Natural killer cell (primary cell): ENCODE measurements around the gene GAR1. TPM values are rescaled to one million over a fixed set of nuclear protein-coding genes. Genes with fewer than 3 reads are reported as not detected.
A peak's percentile ranks its signal among the peaks of the same experiment; 100 is the strongest.

ENCODE experiments used
- ATAC-seq, 3 donors: fragments of 150-1000 bp in 2 of 3; fragments of 200-7000 bp in 1 of 3; cut with Tn5 transposase; 1 replicate in 1 of 3; 2 replicates in 2 of 3; pipeline ENCODE4 v1.10.0; 2021; ENCODE audit warnings: mild to moderate bottlenecking in 2 of 3, moderate library complexity in 2 of 3
- DNase-seq, 2 donors: peaks; one replicate each; pipeline versions ENCODE4 v3.0.0 to v3.0.0-alpha.2; 2013 to 2021; ENCODE audit warnings: mixed read lengths in 1 of 2
- H3K27ac ChIP-seq: one replicate; pipeline ENCODE4 v1.5.1; 2013; ENCODE audit warnings: mild to moderate bottlenecking, low read length
- H3K27me3 ChIP-seq: one replicate; pipeline ENCODE4 v1.6.1; 2013; ENCODE audit warnings: low read length; ENCODE audit not compliant: control insufficient read depth, insufficient read depth
- H3K36me3 ChIP-seq: one replicate; pipeline ENCODE4 v1.6.1; 2013; ENCODE audit warnings: low read length; ENCODE audit not compliant: control insufficient read depth, insufficient read depth
- H3K4me1 ChIP-seq: one replicate; pipeline ENCODE4 v1.6.1; 2013; ENCODE audit warnings: low read length; ENCODE audit not compliant: control insufficient read depth, insufficient read depth
- H3K4me3 ChIP-seq: one replicate; pipeline ENCODE4 v1.5.1; 2013; ENCODE audit warnings: low read length
- H3K9me3 ChIP-seq: one replicate; pipeline ENCODE4 v1.6.1; 2013; ENCODE audit warnings: low read length; ENCODE audit not compliant: control insufficient read depth, insufficient read depth
- H3K27ac Mint-ChIP-seq, 2 donors: one replicate each; pipeline ENCODE4 v1.8.0; 2022; ENCODE audit warnings: mild to moderate bottlenecking in 2 of 2, mixed read lengths in 2 of 2, moderate library complexity in 1 of 2
- H3K27me3 Mint-ChIP-seq, 2 donors: one replicate each; pipeline ENCODE4 v1.8.0; 2022; ENCODE audit warnings: low read depth in 2 of 2, mixed read lengths in 2 of 2
- H3K36me3 Mint-ChIP-seq: one replicate; pipeline ENCODE4 v1.8.0; 2022; ENCODE audit warnings: mixed read lengths
- H3K4me1 Mint-ChIP-seq, 2 donors: one replicate each; pipeline ENCODE4 v1.8.0; 2022; ENCODE audit warnings: mixed read lengths in 2 of 2
- H3K4me3 Mint-ChIP-seq: one replicate; pipeline ENCODE4 v1.8.0; 2022; ENCODE audit warnings: mild to moderate bottlenecking, moderate library complexity, mixed read lengths
- H3K9me3 Mint-ChIP-seq, 2 donors: one replicate each; pipeline ENCODE4 v1.8.0; 2022; ENCODE audit warnings: mixed read lengths in 2 of 2
- CTCF ChIP-seq: fragments of 200-600 bp; IDR thresholded peaks from one replicate; pipeline ENCODE4 v1.8.0; 2022; ENCODE audit warnings: antibody characterized with exemption
- WGBS: methylation state at CpG from one replicate; pipeline ENCODE4 v1.1.7; 2013; ENCODE audit warnings: missing lambda C conversion rate; ENCODE audit not compliant: insufficient coverage; 5-methylcytosine and 5-hydroxymethylcytosine counted together
- intact Hi-C: fragments of 100-400 bp; cut with micrococcal nuclease; formaldehyde crosslinking; loops from one replicate; pipeline ENCODE4 v1.14.2; 2022
- total RNA-seq, 4 donors: library from RNA; stranded (reverse); fragments of 120-200 nt in 1 of 4; gene quantifications; one replicate each; pipeline versions ENCODE4 v1.2.3 to v1.2.4, GENCODE V29; 2013 to 2022

GAR1 gene
- total RNA-seq, 3 donors from 2014 or later (not counting 1 experiment from before 2014, with no cell fraction given): 9.5 to 11.2 (median 9.7) TPM

DNA sequence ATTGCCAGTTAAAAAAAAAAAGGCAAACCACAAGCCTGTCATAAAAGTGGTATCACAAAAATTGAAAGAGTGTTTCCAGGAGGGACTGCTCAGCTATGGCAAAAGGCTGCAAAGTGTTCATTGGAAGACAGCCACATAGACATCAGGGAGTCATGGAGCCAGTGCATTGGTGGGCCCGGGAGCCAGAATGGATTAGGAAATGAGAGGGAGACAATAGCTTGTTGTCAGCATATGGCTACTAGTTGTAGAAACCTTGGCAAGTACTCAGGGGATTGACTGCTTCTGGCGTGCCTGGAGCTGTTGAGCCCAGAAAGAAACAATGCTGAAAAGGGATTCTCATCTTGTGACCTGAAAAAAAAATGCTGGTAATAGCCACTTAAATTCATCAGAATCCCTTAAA lies 5.0 kb downstream of the GAR1 start:
- Histone ChIP-seq H3K9me3 (no peaks in the 10 kb centered on the region), H3K27ac (no peak overlapping the region), H3K27me3 (no peaks in the 10 kb centered on the region), H3K36me3 (peaks cover 51% of the 10 kb centered on the region), H3K4me1 (peaks cover 11% of the 10 kb centered on the region), H3K4me3 (no peak overlapping the region)
- WGBS: 94% methylated on average over 2 of the region's 2 CpGs
- intact Hi-C loops: no loop called here
- Mint-ChIP-seq H3K27me3 (no peaks in the 10 kb centered on the region), H3K4me3 (no peak overlapping the region), H3K27ac (peak overlapping the region in 1 of 2 donors; percentile 6), H3K4me1 (peaks cover 27 to 32% of the 10 kb centered on the region in 2 donors), H3K9me3 (no peaks in the 10 kb centered on the region), H3K36me3 (no peaks in the 10 kb centered on the region)
- ATAC-seq (no peak), DNase-seq (no peak)
- no peak for TF ChIP-seq CTCF

DNA sequence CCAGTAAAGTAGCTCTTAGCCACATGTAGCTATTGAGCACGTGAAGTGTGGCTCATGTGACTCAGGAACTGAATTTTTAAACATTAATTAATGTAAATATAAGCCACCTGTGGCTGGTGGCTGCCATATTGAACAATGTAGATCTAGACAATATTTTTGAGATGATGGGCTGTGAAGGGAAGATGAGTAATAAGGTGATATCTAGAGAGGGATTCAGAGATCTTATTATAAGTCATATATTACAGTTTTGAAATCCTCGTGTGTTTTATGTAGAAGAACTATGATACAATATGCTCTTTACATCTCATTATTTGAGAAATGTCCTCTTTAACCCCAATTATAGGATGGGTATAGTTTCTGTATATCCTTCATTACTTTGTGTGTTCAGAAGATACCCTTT lies 5.6 kb downstream of the GAR1 start:
- TF ChIP-seq CTCF: no peak
- Histone ChIP-seq H3K27ac (no peak overlapping the region), H3K27me3 (no peaks in the 10 kb centered on the region), H3K36me3 (peaks cover 52% of the 10 kb centered on the region), H3K9me3 (no peaks in the 10 kb centered on the region), H3K4me3 (no peak overlapping the region), H3K4me1 (peaks cover 4% of the 10 kb centered on the region)
- H3K9me3 Mint-ChIP-seq: no peaks in the 10 kb centered on the region
- no peaks in the 10 kb centered on the region for H3K27me3 Mint-ChIP-seq
- H3K4me3 Mint-ChIP-seq: no peak overlapping the region
- ATAC-seq (no peak), DNase-seq (no peak)
- no CpG with 5 or more reads among the region's 2 CpGs for WGBS
- no peaks in the 10 kb centered on the region for H3K36me3 Mint-ChIP-seq
- peaks cover 20 to 26% of the 10 kb centered on the region in 2 donors for H3K4me1 Mint-ChIP-seq
- intact Hi-C loops: no loop called here
- no peak overlapping the region for H3K27ac Mint-ChIP-seq

DNA sequence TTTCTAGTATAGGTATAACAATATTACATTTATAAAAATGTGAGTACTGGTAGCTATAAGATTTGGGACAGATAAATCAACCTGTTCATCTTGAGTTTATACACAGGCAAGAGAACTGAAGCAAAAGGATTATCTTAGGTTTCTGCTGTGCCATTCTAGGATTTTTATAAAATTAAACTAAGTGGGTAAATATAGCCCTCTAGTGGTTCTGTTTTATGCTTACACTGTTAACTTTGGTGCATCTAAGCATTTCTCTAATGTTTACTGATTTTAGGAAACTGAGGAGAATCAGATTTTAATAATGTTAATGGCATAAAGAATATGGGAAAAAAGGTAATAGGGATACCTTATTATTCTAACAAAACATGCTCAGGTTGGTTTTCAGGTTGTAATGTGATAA lies 11.2 kb downstream of the GAR1 start:
- intact Hi-C loops: loop anchor here (1.0 kb wide), 2 partner anchors 123 to 404 kb away; partner anchors contain the start of gene CASP6
- no peaks in the 10 kb centered on the region for H3K27me3 ChIP-seq
- H3K27me3 Mint-ChIP-seq: no peaks in the 10 kb centered on the region
- no peaks in the 10 kb centered on the region for H3K4me1 ChIP-seq
- ATAC-seq: peak; percentile 44 to 64 (median 57)
- peaks cover 36% of the 10 kb centered on the region for H3K36me3 ChIP-seq
- no peak overlapping the region for H3K27ac Mint-ChIP-seq
- H3K9me3 Mint-ChIP-seq: no peaks in the 10 kb centered on the region
- H3K27ac ChIP-seq: no peak overlapping the region
- no peaks in the 10 kb centered on the region for H3K4me1 Mint-ChIP-seq
- no peak overlapping the region for H3K4me3 ChIP-seq
- peak in 1 of 2 donors; percentile 46 for DNase-seq
- H3K36me3 Mint-ChIP-seq: no peaks in the 10 kb centered on the region
- H3K4me3 Mint-ChIP-seq: no peak overlapping the region
- no peaks in the 10 kb centered on the region for H3K9me3 ChIP-seq
- peak; percentile 64 for TF ChIP-seq CTCF

DNA sequence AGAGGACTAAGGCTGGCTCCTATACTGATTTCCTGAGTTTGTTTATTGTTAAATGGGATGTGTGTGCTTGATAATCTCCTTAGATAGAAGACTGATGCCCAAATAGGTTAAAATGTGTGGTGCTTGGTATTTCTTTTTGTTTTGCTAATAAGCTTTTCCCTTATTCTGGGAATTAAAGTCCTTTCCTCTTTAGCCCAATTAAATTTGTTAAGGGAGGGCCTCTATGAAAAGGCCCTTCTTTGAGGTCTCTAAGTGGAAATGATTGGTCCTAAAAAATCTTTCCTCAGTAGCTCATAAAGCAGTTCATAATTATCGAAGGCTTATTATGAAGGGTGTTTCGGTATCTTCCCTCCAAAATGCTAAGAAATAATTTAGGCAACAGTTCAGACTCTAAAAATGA lies 12.1 kb downstream of the GAR1 start, which contains the start of gene RRH:
Gene RRH (plus strand): TSS at position 301 of the 400 bp plus-strand sequence. CDS start 56 bp downstream, at position 357.
- Histone ChIP-seq H3K27ac (no peak within 1 kb of the TSS), H3K27me3 (no peaks in the 10 kb centered on the region), H3K4me3 (no peak within 1 kb of the TSS), H3K4me1 (no peaks in the 10 kb centered on the region), H3K36me3 (peaks cover 31% of the 10 kb centered on the region), H3K9me3 (no peaks in the 10 kb centered on the region)
- Mint-ChIP-seq H3K27ac (no peak within 1 kb of the TSS), H3K9me3 (no peaks in the 10 kb centered on the region), H3K27me3 (no peaks in the 10 kb centered on the region), H3K4me1 (no peaks in the 10 kb centered on the region), H3K36me3 (no peaks in the 10 kb centered on the region), H3K4me3 (no peak within 1 kb of the TSS)
- intact Hi-C loops: no loop called here
- no peak for ATAC-seq
- TF ChIP-seq CTCF: no peak
- DNase-seq: no peak
- WGBS: 100% methylated on average over 1 of the region's 2 CpGs
